DMS114 treated with DMSO at 0.1 percent for 48 hours (cell line): ENCODE measurements around the gene OR2V2.

Source experiments
- DNase-seq: peaks from one replicate; lab custom pipeline; 2025; ENCODE audit not compliant: unreplicated experiment; lab: John Stamatoyannopoulos, UW

OR2V2 gene

GRCh38 chr5:181142054-181142453, 5.3 kb upstream of the OR2V2 start:
- DNase-seq = no peak

GRCh38 chr5:181145133-181145532, 2.3 kb upstream of the OR2V2 start:
- no peak for DNase-seq

GRCh38 chr5:181149355-181149754, 2.0 kb downstream of the OR2V2 start:
- no peak for DNase-seq

GRCh38 chr5:181149806-181150733, 2.7 kb downstream of the OR2V2 start:
- no peak for DNase-seq

GRCh38 chr5:181151146-181151545, 3.8 kb downstream of the OR2V2 start:
- DNase-seq = no peak

- no peak for DNase-seq
These were observed 5.0 kb downstream of the OR2V2 start for GRCh38 chr5:181152406-181152805.

GRCh38 chr5:181153814-181154213, 6.4 kb downstream of the OR2V2 start:
- DNase-seq = no peak

- DNase-seq = no peak
These were observed 9.4 kb downstream of the OR2V2 start for GRCh38 chr5:181156758-181157157.

- DNase-seq = no peak
These were observed 11.5 kb downstream of the OR2V2 start for GRCh38 chr5:181158869-181159268.

- DNase-seq = peak; percentile 74
These were observed 12.1 kb downstream of the OR2V2 start for GRCh38 chr5:181159286-181160151.

GRCh38 chr5:181160152-181160754, 12.9 kb downstream of the OR2V2 start:
- no peak for DNase-seq

GRCh38 chr5:181160755-181161533, 13.6 kb downstream of the OR2V2 start:
- DNase-seq = peak; percentile 49

GRCh38 chr5:181161534-181162175, 14.3 kb downstream of the OR2V2 start:
- DNase-seq = no peak

- no peak for DNase-seq
These were observed 16.2 kb downstream of the OR2V2 start for GRCh38 chr5:181163487-181164075.

GRCh38 chr5:181164076-181164952, 16.9 kb downstream of the OR2V2 start:
- no peak for DNase-seq

GRCh38 chr5:181166812-181167733, 19.7 kb downstream of the OR2V2 start:
- DNase-seq = no peak

GRCh38 chr5:181167814-181168488, 20.6 kb downstream of the OR2V2 start:
- DNase-seq = no peak
